ENCODE data around the gene NCBP2L.

Gene NCBP2L

GRCh38 chrX:107766470-107767150 is 10.9 kb upstream of the NCBP2L start:
- Histone ChIP-seq H3K4me1 (ENCODE audit: low read length) (peaks cover 7% of the 10 kb centered on the region; the same call in 1 of the 2 replicates), H3K9me3 (ENCODE audit: insufficient read depth, low read length) (no peaks in the 10 kb centered on the region), H3K79me2 (ENCODE audit: low read length) (no peaks in the 10 kb centered on the region), H3K9ac (ENCODE audit: low read length) (no peak overlapping the region), H4K20me1 (ENCODE audit: insufficient read depth, low read length) (no peaks in the 10 kb centered on the region), H3K27ac (ENCODE audit: low read length) (no peak overlapping the region), H3K4me3 (ENCODE audit: low read length) (no peak overlapping the region), H3K36me3 (replicated peaks; ENCODE audit: low read depth, low read length) (no peaks in the 10 kb centered on the region), H3K27me3 (ENCODE audit: low read depth, low read length) (no peaks in the 10 kb centered on the region), H2AFZ (ENCODE audit: low read depth, low read length) (no peak overlapping the region), H3K4me2 (ENCODE audit: low read length) (no peak overlapping the region)
- no peak for TF ChIP-seq EZH2phosphoT487 (IDR thresholded peaks at IDR 0.05; ENCODE audit: low read depth)
- TF ChIP-seq, protein P1, sequence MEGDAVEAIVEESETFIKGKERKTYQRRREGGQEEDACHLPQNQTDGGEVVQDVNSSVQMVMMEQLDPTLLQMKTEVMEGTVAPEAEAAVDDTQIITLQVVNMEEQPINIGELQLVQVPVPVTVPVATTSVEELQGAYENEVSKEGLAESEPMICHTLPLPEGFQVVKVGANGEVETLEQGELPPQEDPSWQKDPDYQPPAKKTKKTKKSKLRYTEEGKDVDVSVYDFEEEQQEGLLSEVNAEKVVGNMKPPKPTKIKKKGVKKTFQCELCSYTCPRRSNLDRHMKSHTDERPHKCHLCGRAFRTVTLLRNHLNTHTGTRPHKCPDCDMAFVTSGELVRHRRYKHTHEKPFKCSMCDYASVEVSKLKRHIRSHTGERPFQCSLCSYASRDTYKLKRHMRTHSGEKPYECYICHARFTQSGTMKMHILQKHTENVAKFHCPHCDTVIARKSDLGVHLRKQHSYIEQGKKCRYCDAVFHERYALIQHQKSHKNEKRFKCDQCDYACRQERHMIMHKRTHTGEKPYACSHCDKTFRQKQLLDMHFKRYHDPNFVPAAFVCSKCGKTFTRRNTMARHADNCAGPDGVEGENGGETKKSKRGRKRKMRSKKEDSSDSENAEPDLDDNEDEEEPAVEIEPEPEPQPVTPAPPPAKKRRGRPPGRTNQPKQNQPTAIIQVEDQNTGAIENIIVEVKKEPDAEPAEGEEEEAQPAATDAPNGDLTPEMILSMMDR (IDR thresholded peaks at IDR 0.05; ENCODE audit: low read depth, low read length): no peak

DNA sequence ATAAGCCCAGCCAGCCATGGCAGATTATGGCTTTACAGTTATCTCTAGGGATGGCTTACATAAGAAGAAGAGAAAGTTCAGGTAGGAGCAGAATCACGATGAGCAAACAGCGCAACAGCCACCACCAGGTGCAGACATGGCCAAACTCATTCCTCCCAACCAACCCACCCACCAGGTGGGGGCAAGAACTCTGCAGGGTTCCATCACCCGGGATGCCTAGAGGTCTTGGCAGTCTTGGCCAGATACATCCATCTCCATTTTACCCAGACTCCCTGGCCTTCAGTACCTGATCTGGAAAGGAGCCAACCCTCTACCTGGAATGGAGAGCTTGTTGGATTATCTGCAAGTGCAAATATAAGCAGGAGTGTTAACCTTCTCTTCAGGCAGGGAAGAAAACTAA is 9.5 kb upstream of the NCBP2L start:
- H3K27me3 ChIP-seq (ENCODE audit: low read depth, low read length): no peaks in the 10 kb centered on the region
- no peaks in the 10 kb centered on the region for H3K79me2 ChIP-seq (ENCODE audit: low read length)
- H3K36me3 ChIP-seq (replicated peaks; ENCODE audit: low read depth, low read length): no peaks in the 10 kb centered on the region
- no peaks in the 10 kb centered on the region for H3K9me3 ChIP-seq (ENCODE audit: insufficient read depth, low read length)
- H3K9ac ChIP-seq (ENCODE audit: low read length): no peak overlapping the region
- H2AFZ ChIP-seq (ENCODE audit: low read depth, low read length): no peak overlapping the region
- no peak for TF ChIP-seq EZH2phosphoT487 (IDR thresholded peaks at IDR 0.05; ENCODE audit: low read depth)
- TF ChIP-seq, protein P1 (IDR thresholded peaks at IDR 0.05; ENCODE audit: low read depth, low read length): no peak
- no peaks in the 10 kb centered on the region for H4K20me1 ChIP-seq (ENCODE audit: insufficient read depth, low read length)
- H3K4me3 ChIP-seq (ENCODE audit: low read length): no peak overlapping the region
- no peak overlapping the region for H3K27ac ChIP-seq (ENCODE audit: low read length)
- peaks cover 7% of the 10 kb centered on the region; the same call in 1 of the 2 replicates for H3K4me1 ChIP-seq (ENCODE audit: low read length)
- no peak overlapping the region for H3K4me2 ChIP-seq (ENCODE audit: low read length)

GRCh38 chrX:107769581-107770317 is 7.8 kb upstream of the NCBP2L start:
- H3K27me3 ChIP-seq (ENCODE audit: low read depth, low read length): no peaks in the 10 kb centered on the region
- H3K9me3 ChIP-seq (ENCODE audit: insufficient read depth, low read length): no peaks in the 10 kb centered on the region
- H3K27ac ChIP-seq (ENCODE audit: low read length): no peak overlapping the region
- no peak overlapping the region for H3K4me2 ChIP-seq (ENCODE audit: low read length)
- no peak overlapping the region for H2AFZ ChIP-seq (ENCODE audit: low read depth, low read length)
- H3K79me2 ChIP-seq (ENCODE audit: low read length): no peaks in the 10 kb centered on the region
- no peak overlapping the region for H3K9ac ChIP-seq (ENCODE audit: low read length)
- peaks cover 7% of the 10 kb centered on the region; the same call in 1 of the 2 replicates for H3K4me1 ChIP-seq (ENCODE audit: low read length)
- H4K20me1 ChIP-seq (ENCODE audit: insufficient read depth, low read length): no peaks in the 10 kb centered on the region
- no peak overlapping the region for H3K4me3 ChIP-seq (ENCODE audit: low read length)
- no peaks in the 10 kb centered on the region for H3K36me3 ChIP-seq (replicated peaks; ENCODE audit: low read depth, low read length)
- no peak for TF ChIP-seq EZH2phosphoT487 (IDR thresholded peaks at IDR 0.05; ENCODE audit: low read depth)
- TF ChIP-seq, protein P1 (IDR thresholded peaks at IDR 0.05; ENCODE audit: low read depth, low read length): no peak

DNA sequence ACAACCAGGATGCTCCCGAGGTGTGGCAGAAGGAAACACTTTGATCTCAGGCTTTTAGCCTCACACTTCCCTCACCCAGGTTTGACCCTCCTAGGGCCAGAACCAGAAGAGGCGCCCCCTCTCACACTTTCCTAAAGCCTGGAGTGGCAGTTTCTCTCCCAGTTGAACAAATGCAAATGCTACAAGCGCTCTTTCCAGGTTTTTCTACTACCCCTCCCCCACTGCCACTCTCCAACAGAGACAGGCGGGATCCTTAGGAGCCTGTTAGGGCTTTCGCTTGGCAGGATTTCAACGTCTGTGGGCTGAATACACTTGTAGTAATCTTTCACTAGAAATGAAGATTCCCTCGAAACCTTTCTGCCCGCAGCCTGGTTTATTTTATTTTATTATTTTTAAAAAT is 4.3 kb upstream of the NCBP2L start:
- no peak overlapping the region for H3K9ac ChIP-seq (ENCODE audit: low read length)
- H4K20me1 ChIP-seq (ENCODE audit: insufficient read depth, low read length): no peaks in the 10 kb centered on the region
- H3K36me3 ChIP-seq (replicated peaks; ENCODE audit: low read depth, low read length): no peaks in the 10 kb centered on the region
- H3K79me2 ChIP-seq (ENCODE audit: low read length): no peaks in the 10 kb centered on the region
- peaks cover 4% of the 10 kb centered on the region for H3K4me1 ChIP-seq (ENCODE audit: low read length)
- no peak overlapping the region for H2AFZ ChIP-seq (ENCODE audit: low read depth, low read length)
- no peak overlapping the region for H3K27ac ChIP-seq (ENCODE audit: low read length)
- H3K27me3 ChIP-seq (ENCODE audit: low read depth, low read length): no peaks in the 10 kb centered on the region
- no peak overlapping the region for H3K4me3 ChIP-seq (ENCODE audit: low read length)
- no peak overlapping the region for H3K4me2 ChIP-seq (ENCODE audit: low read length)
- H3K9me3 ChIP-seq (ENCODE audit: insufficient read depth, low read length): no peaks in the 10 kb centered on the region
- TF ChIP-seq EZH2phosphoT487 (IDR thresholded peaks at IDR 0.05; ENCODE audit: low read depth): no peak
- TF ChIP-seq, protein P1 (IDR thresholded peaks at IDR 0.05; ENCODE audit: low read depth, low read length): no peak

All from OCI-LY3 (cell line).